K562 (cell line): ENCODE data around the gene FBP1. TPM values are rescaled to one million over a fixed set of nuclear protein-coding genes. Genes with fewer than 3 reads are reported as not detected.
A peak's percentile ranks its signal among the peaks of the same experiment; 100 is the strongest.

ENCODE experiments used
- ARID4B ChIP-seq: sonication (generic); formaldehyde crosslinking; IDR thresholded peaks from 2 replicates; pipeline ENCODE4 v1.8.0; 2022; ENCODE audit warnings: mild to moderate bottlenecking, missing genetic modification reagents
- ARNT ChIP-seq, 2 experiments: fragments of 450-650 bp; IDR thresholded peaks; 2 replicates each; pipeline ENCODE4 v1.6.1; 2016; ENCODE audit warnings: mild to moderate bottlenecking in 1 of 2
- CBX2 ChIP-seq: fragments of 200-600 bp; sonication (generic); IDR thresholded peaks from one replicate; pipeline ENCODE4 v1.6.1; 2012; ENCODE audit warnings: mild to moderate bottlenecking, low read length, inconsistent platforms; ENCODE audit not compliant: insufficient read depth, poor library complexity, severe bottlenecking
- MNT ChIP-seq, 2 experiments: fragments of 450-650 bp; conservative IDR thresholded peaks; 2 replicates each; pipeline ENCODE4 v1.6.1; 2017; ENCODE audit warnings: mild to moderate bottlenecking in 2 of 2, moderate library complexity in 2 of 2
- RBFOX2 ChIP-seq: fragments of 200-400 bp; formaldehyde crosslinking; IDR thresholded peaks from 2 replicates; pipeline ENCODE4 v1.6.1; 2017; ENCODE audit warnings: low read depth, mild to moderate bottlenecking, low read length, moderate library complexity
- SETDB1 ChIP-seq: IDR thresholded peaks from one replicate; pipeline ENCODE4 v1.6.1; 2012; ENCODE audit warnings: low read length, control low read depth, inconsistent platforms
- SMAD4 ChIP-seq: fragments of 250-450 bp; sonication (Bioruptor Pico); conservative IDR thresholded peaks from 2 replicates; pipeline ENCODE4 v1.8.0; 2021; ENCODE audit warnings: inconsistent platforms, mild to moderate bottlenecking, moderate library complexity
- THRB ChIP-seq: fragments of 450-650 bp; formaldehyde crosslinking; conservative IDR thresholded peaks from 2 replicates; pipeline ENCODE4 v1.4.0; 2022; ENCODE audit warnings: mild to moderate bottlenecking, missing genetic modification characterization
- ZKSCAN8 ChIP-seq: fragments of 200-800 bp; sonication (Bioruptor generic); IDR thresholded peaks from 2 replicates; pipeline ENCODE4 v1.6.1; 2016; ENCODE audit warnings: missing genetic modification characterization, missing compliant biosample characterization
- ZNF311 ChIP-seq: fragments of 250-450 bp; sonication (Bioruptor Pico); IDR thresholded peaks from 2 replicates; pipeline ENCODE4 v1.4.0; 2020; ENCODE audit warnings: mild to moderate bottlenecking, moderate library complexity
- ZNF347 ChIP-seq: fragments of 450-650 bp; formaldehyde crosslinking; IDR thresholded peaks from 2 replicates; pipeline ENCODE4 v1.4.0; 2020; ENCODE audit warnings: low read depth, mild to moderate bottlenecking, moderate library complexity
- ZNF41 ChIP-seq: fragments of 250-450 bp; sonication (Bioruptor Pico); conservative IDR thresholded peaks from 2 replicates; pipeline ENCODE4 v1.4.0; 2020; ENCODE audit warnings: mild to moderate bottlenecking
- polyA plus RNA-seq, 8 experiments: library from polyadenylated mRNA; depleted of rRNA in 4 of 8; stranded (reverse) in 5 of 8; unstranded in 3 of 8; fragments of >200 nt; fragmentation: Nextera tagmentation in 2 of 8; fragmentation: Illumina TruSeq in 1 of 8; extraction: Ambion mirVana in 2 of 8; extraction: Trizol in 1 of 8; gene quantifications; 2 replicates each; pipeline versions ENCODE4 v1.2.1 to v1.2.3, GENCODE V29; 2011 to 2014; ENCODE audit warnings: inconsistent platforms in 1 of 8, missing spikeins in 1 of 8
- total RNA-seq, 7 experiments: library from RNA; depleted of rRNA in 6 of 7; stranded (reverse); fragments of >200 nt in 6 of 7; fragmentation: Illumina TruSeq in 2 of 7; extraction: Trizol in 2 of 7; gene quantifications; 2 replicates each; pipeline versions ENCODE4 v1.2.1 to v1.2.3, GENCODE V29; 2011 to 2021; ENCODE audit warnings: low replicate concordance in 1 of 7
- TF ChIP-seq, protein P1 (sequence below): fragments of 250-450 bp; sonication (Bioruptor Pico); IDR thresholded peaks from 2 replicates; pipeline ENCODE4 v1.8.0; 2022; ENCODE audit warnings: inconsistent platforms, mild to moderate bottlenecking, moderate library complexity, borderline replicate concordance
- TF ChIP-seq, protein P2 (sequence below): fragments of 250-450 bp; sonication (Bioruptor Pico); IDR thresholded peaks from 2 replicates; pipeline ENCODE4 v1.4.0; 2020; ENCODE audit warnings: mild to moderate bottlenecking, moderate library complexity

FBP1 gene
- total and polyA plus RNA-seq, 9 of the 15 experiments (the other 6 are each of a cell fraction or from before 2014, with no cell fraction given): 0.24 TPM; not detected in 8

DNA sequence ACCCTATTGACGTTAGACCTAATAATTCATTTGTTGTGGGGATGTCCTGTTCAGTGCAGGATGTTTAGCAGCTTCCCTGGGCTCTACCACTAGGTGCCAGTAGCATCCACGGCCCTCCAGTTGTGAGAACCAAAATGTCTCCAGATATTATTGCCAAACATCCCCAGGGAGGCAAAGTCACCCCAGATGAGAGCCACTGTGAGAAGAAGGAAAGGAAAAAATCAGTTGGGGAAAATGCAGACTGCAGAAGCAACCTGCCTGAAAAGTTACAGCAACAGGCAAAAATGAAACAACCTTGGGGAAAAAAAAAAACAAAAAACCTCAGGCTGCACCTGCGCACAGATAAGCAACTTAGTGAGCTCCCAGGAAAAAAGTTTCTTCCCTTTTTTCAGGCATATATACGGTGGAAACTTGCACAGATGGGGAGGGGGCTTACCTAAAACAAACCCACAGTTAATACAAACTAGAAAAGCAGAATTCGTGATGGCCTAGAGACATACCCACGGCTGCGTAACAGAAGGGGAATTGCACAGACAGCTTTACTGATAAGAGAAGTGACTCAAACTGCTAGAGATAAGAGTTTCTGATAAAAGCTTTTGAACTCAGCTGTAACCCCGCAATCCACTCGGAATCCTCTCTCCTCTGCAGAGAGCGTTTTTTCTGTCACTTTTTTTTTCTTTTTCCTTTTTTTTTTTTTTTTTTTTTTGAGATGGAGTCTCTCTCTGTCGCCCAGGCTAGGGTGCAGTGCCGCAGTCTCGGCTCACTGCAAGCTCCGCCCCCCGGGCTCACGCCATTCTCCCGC, 29.8 kb upstream of the FBP1 start (continued):
- TF ChIP-seq ARID4B (CRISPR knock-in tag): no peak
- TF ChIP-seq ZNF41 (CRISPR knock-in tag): no peak
- TF ChIP-seq, protein P1, sequence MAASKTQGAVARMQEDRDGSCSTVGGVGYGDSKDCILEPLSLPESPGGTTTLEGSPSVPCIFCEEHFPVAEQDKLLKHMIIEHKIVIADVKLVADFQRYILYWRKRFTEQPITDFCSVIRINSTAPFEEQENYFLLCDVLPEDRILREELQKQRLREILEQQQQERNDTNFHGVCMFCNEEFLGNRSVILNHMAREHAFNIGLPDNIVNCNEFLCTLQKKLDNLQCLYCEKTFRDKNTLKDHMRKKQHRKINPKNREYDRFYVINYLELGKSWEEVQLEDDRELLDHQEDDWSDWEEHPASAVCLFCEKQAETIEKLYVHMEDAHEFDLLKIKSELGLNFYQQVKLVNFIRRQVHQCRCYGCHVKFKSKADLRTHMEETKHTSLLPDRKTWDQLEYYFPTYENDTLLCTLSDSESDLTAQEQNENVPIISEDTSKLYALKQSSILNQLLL (CRISPR knock-in tag): no peak
- 0 out of 4 replicates have a peak, but pooled peaks have one; percentile 27 to 35 for TF ChIP-seq ARNT (IDR thresholded peaks at IDR 0.05)
- TF ChIP-seq CBX2: no peak
- TF ChIP-seq SMAD4 (CRISPR knock-in tag): peak; percentile 71; the same call in 1 of the 2 replicates
- no peak for TF ChIP-seq MNT (conservative IDR thresholded peaks at IDR 0.05)
- TF ChIP-seq ZNF311: no peak
- TF ChIP-seq, protein P2, sequence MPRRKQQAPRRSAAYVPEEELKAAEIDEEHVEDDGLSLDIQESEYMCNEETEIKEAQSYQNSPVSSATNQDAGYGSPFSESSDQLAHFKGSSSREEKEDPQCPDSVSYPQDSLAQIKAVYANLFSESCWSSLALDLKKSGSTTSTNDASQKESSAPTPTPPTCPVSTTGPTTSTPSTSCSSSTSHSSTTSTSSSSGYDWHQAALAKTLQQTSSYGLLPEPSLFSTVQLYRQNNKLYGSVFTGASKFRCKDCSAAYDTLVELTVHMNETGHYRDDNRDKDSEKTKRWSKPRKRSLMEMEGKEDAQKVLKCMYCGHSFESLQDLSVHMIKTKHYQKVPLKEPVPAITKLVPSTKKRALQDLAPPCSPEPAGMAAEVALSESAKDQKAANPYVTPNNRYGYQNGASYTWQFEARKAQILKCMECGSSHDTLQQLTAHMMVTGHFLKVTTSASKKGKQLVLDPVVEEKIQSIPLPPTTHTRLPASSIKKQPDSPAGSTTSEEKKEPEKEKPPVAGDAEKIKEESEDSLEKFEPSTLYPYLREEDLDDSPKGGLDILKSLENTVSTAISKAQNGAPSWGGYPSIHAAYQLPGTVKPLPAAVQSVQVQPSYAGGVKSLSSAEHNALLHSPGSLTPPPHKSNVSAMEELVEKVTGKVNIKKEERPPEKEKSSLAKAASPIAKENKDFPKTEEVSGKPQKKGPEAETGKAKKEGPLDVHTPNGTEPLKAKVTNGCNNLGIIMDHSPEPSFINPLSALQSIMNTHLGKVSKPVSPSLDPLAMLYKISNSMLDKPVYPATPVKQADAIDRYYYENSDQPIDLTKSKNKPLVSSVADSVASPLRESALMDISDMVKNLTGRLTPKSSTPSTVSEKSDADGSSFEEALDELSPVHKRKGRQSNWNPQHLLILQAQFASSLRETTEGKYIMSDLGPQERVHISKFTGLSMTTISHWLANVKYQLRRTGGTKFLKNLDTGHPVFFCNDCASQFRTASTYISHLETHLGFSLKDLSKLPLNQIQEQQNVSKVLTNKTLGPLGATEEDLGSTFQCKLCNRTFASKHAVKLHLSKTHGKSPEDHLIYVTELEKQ: no peak
- no peak for TF ChIP-seq SETDB1
- no peak for TF ChIP-seq ZKSCAN8
- no peak for TF ChIP-seq THRB
- TF ChIP-seq ZNF347 (CRISPR knock-in tag): no peak
- no peak for TF ChIP-seq RBFOX2
